HepG2 (cell line): ENCODE measurements around the gene LAX1. TPM values are rescaled to one million over a fixed set of nuclear protein-coding genes. Genes with fewer than 3 reads are reported as not detected.

Experiments
- BCL6 ChIP-seq: IDR thresholded peaks from 2 replicates; pipeline ENCODE4 v1.6.1; 2016; ENCODE audit warnings: missing genetic modification reagents, missing compliant biosample characterization
- CHCHD3 ChIP-seq: sonication (generic); formaldehyde crosslinking; IDR thresholded peaks from 2 replicates; pipeline ENCODE4 v1.8.0; 2022; ENCODE audit warnings: mild to moderate bottlenecking, missing genetic modification reagents, moderate library complexity
- EZH2 ChIP-seq: conservative IDR thresholded peaks from 2 replicates; pipeline ENCODE4 v1.6.1; 2012; ENCODE audit warnings: mild to moderate bottlenecking, low read depth, low read length, moderate library complexity
- HIC2 ChIP-seq: sonication (generic); formaldehyde crosslinking; IDR thresholded peaks from 2 replicates; pipeline ENCODE4 v1.9.0; 2022; ENCODE audit warnings: low read depth, missing genetic modification reagents
- MBNL3 ChIP-seq: fragments of 250-450 bp; sonication (Bioruptor Pico); conservative IDR thresholded peaks from 2 replicates; pipeline ENCODE4 v1.8.0; 2022; ENCODE audit warnings: mild to moderate bottlenecking, inconsistent platforms
- NPAS2 ChIP-seq: sonication (generic); formaldehyde crosslinking; IDR thresholded peaks from 2 replicates; pipeline ENCODE4 v1.8.0; 2022; ENCODE audit warnings: mild to moderate bottlenecking, missing genetic modification reagents, borderline replicate concordance
- PRDM4 ChIP-seq: sonication (generic); formaldehyde crosslinking; IDR thresholded peaks from 2 replicates; pipeline ENCODE4 v1.9.0; 2021; ENCODE audit warnings: missing genetic modification reagents, borderline replicate concordance
- RNF219 ChIP-seq: sonication (generic); formaldehyde crosslinking; IDR thresholded peaks from 2 replicates; pipeline ENCODE4 v1.5.0; 2020; ENCODE audit warnings: mild to moderate bottlenecking, missing genetic modification reagents
- SCMH1 ChIP-seq: sonication (generic); formaldehyde crosslinking; IDR thresholded peaks from 2 replicates; pipeline ENCODE4 v1.9.0; 2021; ENCODE audit warnings: missing genetic modification reagents, mild to moderate bottlenecking, borderline replicate concordance
- THAP9 ChIP-seq: sonication (generic); formaldehyde crosslinking; IDR thresholded peaks from 2 replicates; pipeline ENCODE4; 2020; ENCODE audit warnings: missing genetic modification reagents, mild to moderate bottlenecking, borderline replicate concordance
- ZFX ChIP-seq: sonication (generic); formaldehyde crosslinking; IDR thresholded peaks from 2 replicates; pipeline ENCODE4 v1.4.0; 2020; ENCODE audit warnings: mild to moderate bottlenecking, low read depth, missing genetic modification reagents, moderate library complexity
- ZNF121 ChIP-seq: sonication (generic); formaldehyde crosslinking; IDR thresholded peaks from 2 replicates; pipeline ENCODE4 v1.5.0; 2020; ENCODE audit warnings: mild to moderate bottlenecking, missing genetic modification reagents
- ZNF512B ChIP-seq: sonication (generic); formaldehyde crosslinking; IDR thresholded peaks from 2 replicates; pipeline ENCODE4 v1.5.1; 2020; ENCODE audit warnings: missing genetic modification reagents, mild to moderate bottlenecking, borderline replicate concordance
- ZNF564 ChIP-seq: sonication (generic); formaldehyde crosslinking; IDR thresholded peaks from 2 replicates; pipeline ENCODE4 v1.8.1; 2023; ENCODE audit warnings: mild to moderate bottlenecking, missing genetic modification reagents
- polyA plus RNA-seq, 8 experiments: library from polyadenylated mRNA; depleted of rRNA in 3 of 8; stranded (reverse) in 7 of 8; unstranded in 1 of 8; fragments of >200 nt; fragmentation: Illumina TruSeq in 4 of 8; extraction: Trizol in 4 of 8; gene quantifications; 2 replicates each; pipeline versions ENCODE4 v1.2.1 to v1.2.3, GENCODE V29; 2011 to 2016; ENCODE audit warnings: low read depth in 4 of 8, missing spikeins in 1 of 8, mixed read lengths in 1 of 8; ENCODE audit not compliant: insufficient read depth in 1 of 8
- total RNA-seq, 5 experiments: library from RNA; depleted of rRNA; stranded (reverse); fragments of >200 nt; fragmentation: Illumina TruSeq; extraction: Trizol; gene quantifications; 2 replicates each; pipeline ENCODE4 v1.2.3, GENCODE V29; 2016; ENCODE audit warnings: low read depth in 1 of 5
- TF ChIP-seq, protein P1 (sequence below): sonication (generic); formaldehyde crosslinking; IDR thresholded peaks from 2 replicates; pipeline ENCODE4 v1.4.0; 2020; ENCODE audit warnings: mild to moderate bottlenecking, missing genetic modification reagents

The LAX1 gene
- total and polyA plus RNA-seq, 2 of the 13 experiments (the other 11 are each of a cell fraction or from before 2014, with no cell fraction given), result not detected

GRCh38 chr1:203795441-203796235 is 30.7 kb downstream of the LAX1 start, which contains the start of the genes ZBED6 and ZC3H11A (continued):
- TF ChIP-seq EZH2, result no peak
- no peak for TF ChIP-seq MBNL3 (CRISPR knock-in tag)
- TF ChIP-seq ZFX (CRISPR knock-in tag), result peak; percentile 96
- no peak for TF ChIP-seq ZNF121 (CRISPR knock-in tag)
- no peak for TF ChIP-seq ZNF512B (CRISPR knock-in tag)
- TF ChIP-seq BCL6, result peak; percentile 56
- no peak for TF ChIP-seq RNF219 (CRISPR knock-in tag)
- TF ChIP-seq SCMH1 (CRISPR knock-in tag), result no peak
- TF ChIP-seq PRDM4, result no peak
- TF ChIP-seq, protein P1, sequence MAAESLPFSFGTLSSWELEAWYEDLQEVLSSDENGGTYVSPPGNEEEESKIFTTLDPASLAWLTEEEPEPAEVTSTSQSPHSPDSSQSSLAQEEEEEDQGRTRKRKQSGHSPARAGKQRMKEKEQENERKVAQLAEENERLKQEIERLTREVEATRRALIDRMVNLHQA, result no peak
- no peak for TF ChIP-seq CHCHD3
- TF ChIP-seq THAP9, result peak; percentile 83; the same call in 1 of the 2 replicates
- TF ChIP-seq HIC2 (CRISPR knock-in tag), result no peak
- no peak for TF ChIP-seq NPAS2
- TF ChIP-seq ZNF564 (CRISPR knock-in tag), result no peak
